ENCODE results near the gene KRTAP5-2.

- TF ChIP-seq CTCF (IDR thresholded peaks at IDR 0.05): no peak
- TF ChIP-seq POLR2A (IDR thresholded peaks at IDR 0.05): no peak
Observed at GRCh38 chr11:1637628-1638027, 39.5 kb upstream of the KRTAP5-2 start.
